GM21515 (cell line): ENCODE data around the gene ALX4.

Experiments used
- ATAC-seq: cut with Tn5 transposase; IDR thresholded peaks from one replicate; pipeline ENCODE4 v1.9.1; 2021; ENCODE audit not compliant: unreplicated experiment

ALX4 gene

GRCh38 chr11:44268614-44269080, 41.3 kb downstream of the ALX4 start:
- no peak for ATAC-seq

- ATAC-seq = no peak
Observed at GRCh38 chr11:44267750-44268613, 42.0 kb downstream of the ALX4 start.

DNA sequence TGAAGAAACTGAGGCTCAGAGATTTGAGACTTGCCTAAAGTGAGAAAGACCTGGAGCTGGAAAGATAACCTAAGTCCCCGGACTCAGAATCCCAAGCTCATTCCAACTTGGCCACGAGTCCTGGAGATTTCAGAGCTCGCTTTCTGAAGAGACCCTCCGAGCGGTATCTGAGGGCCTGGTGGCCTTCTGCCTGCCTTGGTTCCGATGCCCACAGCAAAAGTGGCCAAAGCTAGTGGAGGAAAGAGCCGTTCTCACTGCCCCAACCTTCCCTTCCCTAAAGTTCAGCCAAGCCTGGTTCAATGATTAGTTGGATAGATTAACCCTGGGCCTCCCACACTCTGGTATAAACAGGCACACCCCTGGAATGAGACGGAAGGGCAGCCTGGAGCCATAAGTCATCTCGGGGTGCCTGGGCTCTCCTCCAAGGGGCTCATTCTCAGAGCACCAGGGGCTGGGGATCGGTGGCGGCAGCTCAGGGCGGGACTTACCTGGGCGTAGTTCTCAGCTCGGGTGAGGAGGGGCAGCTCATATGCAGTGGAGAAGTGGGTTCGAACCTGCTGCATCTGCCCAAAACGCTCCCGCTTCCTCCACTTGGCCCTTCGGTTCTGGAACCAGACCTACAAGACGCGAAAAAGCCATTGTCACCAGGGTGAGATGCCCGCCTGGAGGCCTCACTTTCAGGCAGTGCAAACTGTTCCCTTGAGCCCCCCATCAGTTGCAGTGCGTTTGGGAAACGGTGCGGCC, 42.8 kb downstream of the ALX4 start:
- ATAC-seq = no peak

DNA sequence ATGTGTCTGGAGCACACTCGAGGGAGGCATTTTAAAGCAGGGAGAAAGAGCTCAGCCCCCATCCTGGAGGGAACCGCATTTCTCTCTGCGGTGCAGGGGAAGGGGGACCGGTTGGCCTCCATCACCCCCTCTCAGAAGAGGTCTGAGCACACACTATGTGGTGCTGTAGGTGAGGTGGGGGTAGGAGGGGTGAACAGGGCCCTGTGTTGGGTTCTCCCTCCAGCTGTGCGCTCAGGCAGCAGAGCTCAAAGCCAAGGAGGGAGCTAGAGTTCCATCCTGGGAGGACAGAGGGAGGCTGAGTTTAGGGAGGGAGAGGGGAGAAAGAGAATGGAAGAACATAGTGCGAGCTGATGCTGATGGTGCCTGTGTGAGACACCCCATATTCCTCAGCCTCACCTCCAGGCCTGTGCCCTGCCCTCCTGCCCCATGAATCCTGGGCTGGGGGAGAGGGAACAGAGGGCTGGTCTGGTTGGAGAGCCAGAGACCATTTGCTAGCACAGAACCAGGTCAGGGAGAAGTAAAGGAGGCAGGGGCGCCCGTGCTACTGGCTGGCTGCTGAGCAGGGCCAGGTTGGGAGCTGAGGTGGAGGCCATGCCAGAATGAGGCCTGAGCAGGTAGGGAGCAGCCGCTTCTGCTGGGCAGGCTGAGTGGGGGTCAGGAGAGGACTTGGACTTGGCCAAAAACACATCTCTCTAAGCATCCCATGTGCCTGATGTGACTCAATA, 43.7 kb downstream of the ALX4 start:
- ATAC-seq = no peak

DNA sequence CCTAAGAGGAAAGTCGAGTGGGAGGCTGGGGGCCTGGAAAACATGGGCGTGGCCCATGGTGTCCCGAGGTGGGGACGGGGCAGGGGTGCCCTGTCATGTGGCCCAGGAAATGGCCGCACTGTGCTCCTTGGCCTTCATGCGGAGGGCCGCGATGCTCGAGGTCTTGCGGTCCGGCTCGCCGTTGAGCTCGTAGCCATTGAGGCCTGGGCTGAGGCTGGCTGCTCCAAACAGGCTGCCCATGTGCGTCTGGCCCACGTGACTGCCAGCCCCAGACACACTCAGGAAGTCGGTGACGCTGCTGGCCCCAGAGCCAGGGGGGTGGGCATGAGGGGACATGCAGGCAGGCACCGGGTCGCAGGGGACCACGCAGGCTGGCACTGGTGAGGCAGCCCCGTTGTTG, 45.2 kb downstream of the ALX4 start:
- ATAC-seq = no peak

GRCh38 chr11:44264438-44264749, 45.5 kb downstream of the ALX4 start:
- no peak for ATAC-seq

GRCh38 chr11:44263738-44264437, 46.1 kb downstream of the ALX4 start:
- no peak for ATAC-seq

DNA sequence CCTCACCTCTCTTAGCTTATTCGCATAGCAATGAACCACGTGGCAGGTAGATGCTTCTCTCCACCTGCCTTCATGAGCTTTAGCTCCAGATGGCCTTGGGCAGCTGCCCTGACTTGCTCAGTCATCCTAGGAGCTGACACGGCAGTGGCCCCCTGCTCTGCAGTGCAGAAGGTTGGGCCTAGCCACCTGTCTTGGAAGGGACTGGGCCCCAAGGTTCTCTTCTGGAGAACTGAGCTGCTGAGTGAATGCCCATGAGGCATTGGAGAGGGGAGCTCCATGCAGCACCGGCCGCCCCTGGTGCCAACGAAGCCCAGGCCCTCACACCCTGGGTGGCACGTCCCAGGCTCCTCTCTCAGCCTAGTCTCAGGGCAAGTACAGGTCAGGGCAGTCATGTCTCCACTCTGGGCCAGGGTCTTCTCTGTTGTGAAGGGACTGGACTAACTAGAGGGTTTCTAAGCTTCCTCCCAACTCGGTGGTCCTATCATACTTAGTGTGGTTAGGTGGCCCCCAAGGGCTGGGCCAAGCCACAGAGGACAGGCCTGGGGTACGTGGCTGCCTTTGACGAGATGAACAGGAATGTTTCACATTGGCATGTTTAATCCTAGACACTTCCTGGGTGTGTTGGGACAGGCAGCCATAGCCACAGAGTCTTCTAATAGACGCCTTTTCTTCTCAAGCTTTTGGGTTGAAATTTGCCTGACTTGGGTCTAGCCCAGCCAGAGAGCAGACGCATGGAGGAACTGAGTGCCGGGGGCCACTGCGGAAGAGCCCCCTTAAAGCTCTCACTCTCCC, 47.9 kb downstream of the ALX4 start:
- ATAC-seq = no peak

- ATAC-seq = no peak
Observed at GRCh38 chr11:44260081-44260480, 49.9 kb downstream of the ALX4 start.

GRCh38 chr11:44258839-44259420, 51.0 kb downstream of the ALX4 start:
- no peak for ATAC-seq

- ATAC-seq = no peak
Observed at GRCh38 chr11:44258190-44258489, 51.8 kb downstream of the ALX4 start.

DNA sequence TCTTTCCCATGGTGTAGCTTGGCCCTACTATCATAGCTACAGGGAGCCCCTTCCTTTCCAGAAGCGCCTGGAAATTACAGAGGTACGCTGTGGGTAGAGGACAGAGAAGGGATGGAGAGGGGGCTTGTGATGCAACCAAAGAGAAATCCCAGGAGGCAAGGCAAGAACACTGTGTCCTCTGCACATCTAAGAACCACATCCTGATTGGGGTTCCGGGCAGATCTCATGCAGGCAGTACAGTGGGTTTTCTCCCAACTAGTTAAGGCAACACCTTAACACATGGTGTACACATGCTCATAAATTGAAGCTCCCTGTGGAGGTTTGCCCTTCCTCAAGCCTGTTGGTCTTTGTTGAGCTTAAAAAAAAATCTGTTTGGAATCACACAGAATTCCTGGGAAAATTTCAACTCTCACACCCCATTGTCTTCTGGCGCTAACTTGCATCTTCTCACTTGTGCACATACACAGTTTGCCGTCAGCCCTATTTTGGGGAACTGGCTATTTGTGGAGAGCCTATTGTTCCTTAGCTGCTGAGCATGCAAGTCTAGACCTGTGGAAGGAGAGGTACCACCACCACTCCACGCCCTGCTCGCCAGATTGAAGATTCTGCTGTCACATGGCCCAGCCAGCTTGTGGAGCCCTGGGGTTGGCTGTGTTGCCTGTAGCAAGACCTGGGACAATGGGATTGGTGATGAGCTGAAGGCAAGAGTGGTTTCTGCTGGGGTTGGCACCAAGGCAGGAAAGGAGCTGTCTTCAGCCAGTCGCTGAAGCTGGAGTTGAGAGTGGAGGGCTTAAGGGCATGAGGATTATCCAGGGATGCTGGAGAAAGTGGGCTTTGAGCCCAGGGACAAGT, 52.4 kb downstream of the ALX4 start:
- ATAC-seq = no peak

GRCh38 chr11:44256673-44257291, 53.2 kb downstream of the ALX4 start:
- no peak for ATAC-seq

- no peak for ATAC-seq
Observed at GRCh38 chr11:44255406-44256071, 54.4 kb downstream of the ALX4 start.

GRCh38 chr11:44252999-44253602, 56.8 kb downstream of the ALX4 start:
- ATAC-seq = no peak

DNA sequence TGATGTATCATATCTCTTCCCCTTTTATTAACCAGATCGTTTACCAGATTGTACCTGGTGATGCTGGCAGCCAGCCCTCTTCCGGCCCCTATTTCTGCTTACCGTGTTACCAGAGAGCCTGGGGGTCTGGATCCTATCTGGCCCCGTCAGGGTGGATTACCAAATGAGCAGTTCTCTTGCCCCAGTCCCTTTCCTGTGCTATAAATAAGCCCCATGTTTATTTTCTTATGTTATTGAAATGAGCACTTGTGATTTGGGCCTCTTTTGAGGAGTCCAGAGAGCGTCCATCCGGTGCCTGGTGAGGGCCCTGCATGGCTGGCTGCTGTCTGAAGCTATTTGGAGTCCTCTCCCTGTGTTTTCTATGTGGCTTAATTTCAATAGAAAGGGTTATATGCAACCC, 59.5 kb downstream of the ALX4 start:
- ATAC-seq = no peak

GRCh38 chr11:44248109-44248508, 61.8 kb downstream of the ALX4 start:
- ATAC-seq = no peak

DNA sequence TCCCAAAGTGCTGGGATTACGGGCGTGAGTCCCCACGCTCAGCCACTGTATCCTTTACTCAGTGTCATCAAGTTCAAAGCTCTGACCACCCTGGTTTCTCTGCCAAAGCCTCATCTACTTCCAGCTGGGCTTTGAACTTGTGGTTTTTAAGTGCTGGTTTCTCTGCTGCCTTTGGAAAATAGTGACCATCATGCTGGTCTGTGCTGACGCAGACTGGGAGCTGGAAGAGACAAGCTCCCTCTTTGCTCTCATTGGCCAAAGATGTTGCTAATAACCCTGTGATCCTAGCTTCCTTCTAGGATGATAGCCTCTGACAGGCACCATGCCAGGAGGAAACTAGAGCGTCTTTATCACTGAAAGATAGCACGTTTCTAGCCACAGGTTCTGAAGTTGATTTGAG, 62.4 kb downstream of the ALX4 start:
- no peak for ATAC-seq
